IPS-20b (cell line): Measurements from ENCODE around the gene MICA.
"Not testable (repeated sequence)": the region's sequence is repeated elsewhere in the genome, so short reads cannot be mapped to it uniquely, and the experiment has no call there.

Source experiments
- H3K27ac ChIP-seq: one replicate; pipeline ENCODE4 v1.5.1; 2013; ENCODE audit warnings: low read length
- H3K27me3 ChIP-seq: 2 replicates; pipeline ENCODE4 v1.6.1; 2013; ENCODE audit warnings: mild to moderate bottlenecking, low read length, inconsistent platforms; ENCODE audit not compliant: insufficient read depth
- H3K36me3 ChIP-seq: 2 replicates; pipeline ENCODE4 v1.6.1; 2013; ENCODE audit warnings: low read depth, mild to moderate bottlenecking, inconsistent platforms, low read length, moderate library complexity; ENCODE audit not compliant: insufficient read depth
- H3K4me1 ChIP-seq: 2 replicates; pipeline ENCODE4 v1.6.1; 2013; ENCODE audit warnings: mild to moderate bottlenecking, control low read depth, inconsistent platforms, low read length, moderate library complexity; ENCODE audit not compliant: insufficient read depth
- H3K4me3 ChIP-seq: 2 replicates; pipeline ENCODE4 v1.5.1; 2013; ENCODE audit warnings: mild to moderate bottlenecking, low read length, inconsistent platforms
- H3K9ac ChIP-seq: 2 replicates; pipeline ENCODE4 v1.6.1; 2013; ENCODE audit warnings: low read depth, mild to moderate bottlenecking, inconsistent platforms, low read length, moderate library complexity
- H3K9me3 ChIP-seq: 2 replicates; pipeline ENCODE4 v1.6.1; 2013; ENCODE audit warnings: mild to moderate bottlenecking, low read depth, low read length, inconsistent platforms; ENCODE audit not compliant: insufficient read depth

MICA gene

DNA sequence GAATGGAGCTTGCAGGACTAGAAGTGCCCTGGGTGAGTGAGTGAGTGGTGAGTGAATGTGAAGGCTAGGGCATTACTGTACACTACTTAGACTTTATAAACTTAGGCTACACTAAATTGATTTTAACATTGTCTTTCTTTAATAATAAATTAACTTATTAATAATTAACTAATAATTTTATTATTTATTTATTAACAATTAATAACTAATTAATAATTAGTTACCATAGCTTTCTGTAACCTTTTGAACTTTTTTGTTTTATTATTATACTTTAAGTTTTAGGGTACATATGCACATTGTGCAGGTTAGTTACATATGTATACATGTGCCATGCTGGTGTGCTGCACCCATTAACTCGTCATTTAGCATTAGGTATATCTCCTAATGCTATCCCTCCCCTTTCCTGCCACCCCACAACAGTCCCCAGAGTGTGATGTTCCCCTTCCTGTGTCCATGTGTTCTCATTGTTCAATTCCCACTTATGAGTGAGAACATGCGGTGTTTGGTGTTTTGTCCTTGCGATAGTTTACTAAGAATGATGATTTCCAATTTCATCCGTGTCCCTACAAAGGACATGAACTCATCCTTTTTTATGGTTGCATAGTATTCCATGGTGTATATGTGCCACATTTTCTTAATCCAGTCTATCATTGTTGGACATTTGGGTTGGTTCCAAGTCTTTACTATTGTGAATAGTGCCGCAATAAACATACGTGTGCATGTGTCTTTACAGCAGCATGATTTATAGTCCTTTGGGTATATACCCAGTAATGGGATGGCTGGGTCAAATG lies 43.8 kb downstream of the MICA start:
- not testable (repeated sequence) for H3K27me3 ChIP-seq, H3K9me3 ChIP-seq, H3K27ac ChIP-seq, H3K36me3 ChIP-seq, H3K4me1 ChIP-seq, H3K9ac ChIP-seq, H3K4me3 ChIP-seq

DNA sequence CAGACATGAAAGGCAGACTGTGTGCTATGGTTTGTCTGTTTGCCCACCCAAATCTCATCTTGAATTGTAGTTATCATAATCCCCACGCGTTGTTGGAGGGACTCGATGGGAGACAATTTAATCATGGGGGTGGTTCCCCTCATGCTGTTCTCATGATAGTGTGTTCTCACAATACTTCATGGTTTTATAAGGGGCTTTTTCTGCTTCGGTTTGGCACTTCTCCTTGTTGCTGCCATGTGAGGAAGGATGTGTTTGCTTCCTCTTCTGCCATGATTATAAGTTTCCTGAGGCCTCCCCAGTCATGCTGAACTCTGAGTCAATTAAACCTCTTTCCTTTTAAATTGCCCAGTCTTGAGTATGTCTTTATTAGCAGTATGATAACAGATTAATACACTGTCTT lies 47.4 kb downstream of the MICA start:
- Histone ChIP-seq H3K9me3 (no peaks in the 10 kb centered on the region), H3K27ac (no peak overlapping the region), H3K36me3 (no peaks in the 10 kb centered on the region), H3K9ac (no peak overlapping the region), H3K4me1 (no peaks in the 10 kb centered on the region), H3K4me3 (no peak overlapping the region), H3K27me3 (no peaks in the 10 kb centered on the region)

DNA sequence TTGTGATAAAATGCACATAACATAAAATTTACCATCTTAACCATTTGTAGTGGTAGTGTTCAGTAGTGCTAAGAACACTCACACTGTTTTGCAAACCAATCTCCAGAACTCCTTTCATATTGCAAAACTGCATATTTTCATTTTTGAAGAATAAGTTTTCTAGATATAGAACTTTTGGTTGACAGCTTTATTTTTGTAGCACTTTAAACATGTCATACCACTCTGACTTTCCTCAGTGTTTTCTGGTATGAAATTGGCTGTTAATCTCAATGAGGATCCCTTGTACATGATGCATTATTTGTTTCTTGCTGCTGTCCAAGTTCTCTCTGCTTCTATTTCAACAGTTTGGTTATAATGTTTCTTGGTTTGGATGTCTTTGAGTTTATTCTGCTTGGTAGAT lies 49.5 kb downstream of the MICA start:
- Histone ChIP-seq H3K27ac (no peak overlapping the region), H3K9ac (no peak overlapping the region), H3K27me3 (no peaks in the 10 kb centered on the region), H3K9me3 (no peaks in the 10 kb centered on the region; the same call in none of the 2 replicates), H3K4me3 (no peak overlapping the region), H3K4me1 (no peaks in the 10 kb centered on the region), H3K36me3 (no peaks in the 10 kb centered on the region)

DNA sequence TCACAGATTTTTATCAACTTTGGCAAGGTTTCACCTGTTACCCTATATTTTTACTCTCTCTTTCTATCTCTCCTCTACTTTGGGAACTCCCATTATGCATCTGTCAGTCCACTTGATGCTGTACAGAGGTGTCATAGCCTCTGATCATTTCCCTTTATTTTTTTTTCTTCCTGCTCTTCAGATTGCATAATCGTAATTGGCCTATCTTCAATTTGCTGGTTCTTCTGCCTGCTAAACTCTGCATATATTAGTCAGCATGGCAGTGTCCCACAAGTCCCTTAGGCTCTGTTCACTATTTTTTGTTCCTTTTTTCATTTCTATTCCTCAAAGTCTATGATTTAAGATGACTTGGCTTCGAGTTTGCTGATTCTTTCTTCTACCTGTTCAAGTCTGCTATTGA lies 49.9 kb downstream of the MICA start:
- Histone ChIP-seq H3K4me3 (no peak overlapping the region), H3K27ac (no peak overlapping the region), H3K9me3 (no peaks in the 10 kb centered on the region; the same call in none of the 2 replicates), H3K4me1 (no peaks in the 10 kb centered on the region), H3K27me3 (no peaks in the 10 kb centered on the region), H3K36me3 (no peaks in the 10 kb centered on the region), H3K9ac (no peak overlapping the region)

DNA sequence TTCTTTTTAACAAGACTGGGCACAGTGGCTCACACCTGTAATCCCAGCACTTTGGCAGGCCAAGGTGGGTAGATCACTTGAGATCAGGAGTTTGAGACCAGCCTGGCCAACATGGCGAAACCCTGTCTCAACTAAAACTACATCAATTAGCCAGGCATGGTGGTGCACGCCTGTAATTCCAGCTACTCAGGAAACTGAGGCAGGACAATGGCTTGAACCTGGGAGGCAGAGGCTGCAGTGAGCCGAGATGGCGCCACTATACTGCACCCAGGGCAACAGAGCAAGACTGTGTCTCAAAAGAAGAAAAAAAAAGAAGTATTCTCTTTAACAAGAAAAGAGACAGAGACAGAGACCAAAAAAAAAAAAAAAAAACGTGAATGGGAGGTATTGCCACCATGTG lies 56.5 kb downstream of the MICA start:
- H3K4me1 ChIP-seq, H3K27ac ChIP-seq, H3K9ac ChIP-seq, H3K9me3 ChIP-seq, H3K36me3 ChIP-seq, H3K4me3 ChIP-seq: not testable (repeated sequence)
- H3K27me3 ChIP-seq = peaks cover 18% of the 10 kb centered on the region

DNA sequence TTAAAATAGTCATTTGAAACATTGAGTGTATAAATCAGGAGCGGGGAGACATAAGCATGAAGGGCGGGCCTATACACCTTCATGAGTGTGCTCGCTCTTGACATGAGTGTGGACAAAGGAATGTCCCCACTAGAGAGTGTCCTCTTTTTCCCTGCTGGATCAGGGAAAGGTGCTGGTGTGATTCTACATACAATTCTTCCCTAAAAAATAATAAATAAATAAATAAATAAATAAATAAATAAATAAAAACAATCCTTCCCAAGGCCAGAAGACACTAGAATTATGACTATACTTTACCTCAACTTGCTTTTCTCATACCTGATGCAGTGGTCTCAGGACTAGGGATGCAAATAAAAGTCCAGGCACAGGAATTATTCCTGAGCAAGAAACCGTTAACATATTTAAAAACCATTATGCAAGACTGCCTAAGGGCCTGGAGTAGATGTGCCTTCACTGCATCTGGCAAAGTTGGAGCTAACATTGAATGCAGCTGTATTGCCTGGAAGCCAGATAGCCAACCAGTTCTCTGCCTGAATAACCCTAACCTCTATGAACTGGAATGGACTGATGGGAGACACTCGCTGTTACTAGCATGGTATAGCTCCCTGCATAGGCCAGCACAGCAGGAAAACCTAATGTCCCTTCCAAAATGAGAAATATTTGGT lies 57.1 kb downstream of the MICA start:
- H3K4me1 ChIP-seq = peaks cover 4% of the 10 kb centered on the region; the same call in 1 of the 2 replicates
- H3K9me3 ChIP-seq = no peaks in the 10 kb centered on the region; the same call in none of the 2 replicates
- no peak overlapping the region for H3K9ac ChIP-seq
- H3K36me3 ChIP-seq = no peaks in the 10 kb centered on the region
- H3K4me3 ChIP-seq = no peak overlapping the region
- H3K27me3 ChIP-seq = peaks cover 18% of the 10 kb centered on the region
- H3K27ac ChIP-seq = no peak overlapping the region

DNA sequence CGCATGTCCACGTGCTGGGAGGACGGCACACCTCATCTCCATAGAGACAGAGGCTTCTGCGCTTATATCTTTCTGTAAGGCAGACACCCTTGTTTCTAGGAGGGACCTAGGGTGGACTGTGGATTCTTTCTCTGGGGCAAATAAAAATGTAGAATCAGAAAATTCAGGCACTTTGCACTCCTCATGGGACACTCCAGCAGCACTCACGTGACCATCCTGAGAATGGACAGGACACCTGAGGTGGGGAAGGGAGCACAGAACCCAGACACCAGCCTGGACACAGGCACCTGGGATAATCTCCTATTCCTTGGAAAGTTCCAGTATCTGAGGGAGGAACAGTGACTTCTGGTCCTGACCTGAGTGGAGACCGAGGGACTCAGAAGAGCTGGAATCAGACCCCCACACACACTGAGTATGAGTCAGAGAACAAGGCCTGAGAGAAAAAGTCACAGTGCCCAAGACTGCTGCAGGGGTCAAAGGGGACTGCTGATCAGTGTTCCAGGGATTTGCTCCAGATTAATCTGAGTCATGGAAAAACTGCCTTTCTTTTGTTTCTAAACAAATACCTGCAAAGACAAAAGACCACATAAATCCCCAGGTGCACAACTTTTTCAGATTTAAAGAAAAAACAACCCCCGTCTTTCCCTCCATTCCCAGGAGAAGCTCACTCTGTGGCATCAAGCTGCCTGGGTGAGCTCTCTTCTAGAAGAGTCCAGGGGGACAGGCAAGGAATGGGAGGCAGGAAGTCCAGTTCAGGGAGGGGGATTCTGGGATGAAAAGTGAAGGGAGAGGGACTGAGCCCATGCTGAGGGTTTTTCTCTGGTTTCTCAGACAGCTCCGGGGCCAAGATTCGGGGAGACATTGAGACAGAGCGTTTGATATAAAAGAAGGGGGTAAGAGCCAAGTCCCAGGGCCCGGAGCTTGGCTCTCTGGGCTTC lies 58.9 kb downstream of the MICA start:
- Histone ChIP-seq H3K27ac (no peak overlapping the region), H3K27me3 (peaks cover 18% of the 10 kb centered on the region), H3K9ac (no peak overlapping the region), H3K4me1 (peaks cover 4% of the 10 kb centered on the region; the same call in 1 of the 2 replicates), H3K4me3 (peak overlapping the region; percentile 33; the same call in 1 of the 2 replicates), H3K36me3 (no peaks in the 10 kb centered on the region), H3K9me3 (no peaks in the 10 kb centered on the region; the same call in none of the 2 replicates)

DNA sequence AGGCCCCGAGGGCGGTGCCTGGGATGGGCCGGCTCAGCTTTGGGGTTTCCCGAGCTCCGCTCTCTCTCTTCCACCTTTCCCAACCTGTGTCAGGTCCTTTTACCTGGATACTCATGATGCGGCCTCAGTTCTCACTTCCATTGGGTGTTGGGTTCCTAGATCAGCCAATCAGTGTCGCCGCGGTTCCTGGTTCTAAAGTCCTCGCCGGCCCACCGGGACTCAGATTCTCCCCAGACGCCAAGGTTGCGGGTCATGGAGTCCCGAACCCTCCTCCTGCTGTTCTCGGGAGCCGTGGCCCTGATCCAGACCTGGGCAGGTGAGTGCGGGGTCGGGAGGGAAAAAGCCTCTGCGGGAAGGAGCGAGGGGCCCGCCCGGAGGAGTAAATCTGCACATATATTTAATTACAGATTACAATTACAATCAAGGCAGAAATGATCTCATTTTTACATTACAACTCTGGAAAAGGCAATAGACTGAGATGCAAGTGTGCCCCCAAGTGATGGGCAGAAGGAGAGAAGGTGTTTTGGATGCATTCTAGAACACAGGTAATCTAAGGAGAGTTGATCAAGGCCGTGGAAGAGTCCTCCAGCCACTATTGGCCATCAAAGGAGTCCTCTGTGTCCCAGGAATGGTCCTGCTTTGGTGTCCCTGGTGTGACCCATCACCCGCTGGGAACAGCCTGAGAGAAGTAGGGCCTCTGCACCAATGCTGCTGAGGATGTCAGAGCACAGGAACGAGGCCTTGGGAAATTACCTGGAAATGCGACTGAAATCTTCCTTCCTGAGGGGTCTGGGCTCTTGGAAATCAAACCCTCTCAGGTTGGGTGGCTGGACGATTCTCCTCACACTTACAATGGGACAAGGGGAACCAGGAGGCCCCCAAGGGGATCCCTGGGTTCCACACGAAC lies 59.8 kb downstream of the MICA start:
- no peak overlapping the region for H3K27ac ChIP-seq
- H3K4me1 ChIP-seq = peaks cover 4% of the 10 kb centered on the region; the same call in 1 of the 2 replicates
- no peak overlapping the region for H3K9ac ChIP-seq

DNA sequence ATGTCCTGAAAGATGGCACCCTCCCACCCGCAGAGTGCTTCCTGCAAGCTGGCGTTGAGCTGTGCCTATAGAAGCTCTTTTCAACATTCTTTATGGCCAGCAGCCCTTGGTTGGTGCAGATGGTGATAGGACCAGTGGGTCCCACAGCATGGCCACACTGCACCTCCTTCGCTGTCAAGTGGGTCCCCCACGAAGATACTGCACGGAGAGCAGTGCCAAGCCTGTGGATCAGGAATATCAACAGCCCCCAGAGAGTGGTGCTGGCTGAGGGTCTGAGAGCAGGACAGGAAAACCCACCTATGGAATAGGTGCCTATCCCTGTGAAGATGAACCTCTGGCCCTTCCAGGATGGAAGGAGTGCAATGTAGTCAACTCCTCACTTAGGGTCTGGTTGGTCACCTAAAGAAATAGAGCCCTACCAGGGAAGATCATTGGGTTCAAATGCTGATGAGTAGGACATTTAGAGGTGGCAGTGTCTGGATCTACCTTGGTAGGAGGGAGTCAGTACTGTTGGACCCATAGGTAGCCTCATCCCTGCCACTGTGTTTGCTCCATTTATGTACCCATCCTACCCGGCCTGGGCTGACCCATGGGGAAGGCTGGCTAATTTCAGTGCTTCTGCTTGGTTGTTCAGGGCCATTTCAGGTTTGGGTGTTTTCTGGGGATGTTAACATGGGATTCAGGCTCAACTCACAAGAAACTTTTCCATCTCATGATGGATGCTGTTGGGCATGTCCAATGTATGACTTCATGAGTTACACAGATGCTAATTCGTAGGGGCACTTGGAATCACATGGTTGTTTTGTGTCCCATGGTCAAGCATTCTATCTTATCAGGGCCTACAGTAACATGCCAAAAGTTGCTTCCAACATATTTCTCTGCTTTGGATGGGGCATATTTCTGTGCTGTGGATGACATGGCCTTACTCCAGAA lies 61.1 kb downstream of the MICA start:
- Histone ChIP-seq H3K4me1 (peaks cover 4% of the 10 kb centered on the region; the same call in 1 of the 2 replicates), H3K27ac (no peak overlapping the region), H3K27me3 (peaks cover 18% of the 10 kb centered on the region), H3K9me3 (no peaks in the 10 kb centered on the region), H3K36me3 (no peaks in the 10 kb centered on the region), H3K9ac (no peak overlapping the region), H3K4me3 (no peak overlapping the region)

More for the DNA sequence above, 59.8 kb downstream of the MICA start:
- H3K9me3 ChIP-seq = no peaks in the 10 kb centered on the region
- no peaks in the 10 kb centered on the region for H3K36me3 ChIP-seq
- H3K27me3 ChIP-seq = peaks cover 18% of the 10 kb centered on the region
- peak overlapping the region; percentile 67 for H3K4me3 ChIP-seq
